ENCODE measurements around the gene TFDP1.

GRCh38 chr13:113654175-113654560 lies 69.6 kb downstream of the TFDP1 start:
- TF ChIP-seq CTCF (conservative IDR thresholded peaks at IDR 0.05) (no peak), EZH2 (IDR thresholded peaks at IDR 0.05; ENCODE audit: low read depth) (no peak)
